DND-41 (cell line): Measurements from ENCODE around the gene CPE.

Experiments used
- EZH2 ChIP-seq: IDR thresholded peaks from 3 replicates; pipeline ENCODE4 v1.6.1; 2012; ENCODE audit warnings: borderline replicate concordance, low read depth, mild to moderate bottlenecking, moderate library complexity, low read length, inconsistent platforms; ENCODE audit not compliant: severe bottlenecking
- TF ChIP-seq, protein P1 (sequence below): IDR thresholded peaks from 2 replicates; pipeline ENCODE4 v1.5.1; 2012; ENCODE audit warnings: borderline replicate concordance, low read length, moderate library complexity, mild to moderate bottlenecking; ENCODE audit not compliant: poor library complexity, severe bottlenecking; ENCODE audit errors: extremely low read depth

DNA sequence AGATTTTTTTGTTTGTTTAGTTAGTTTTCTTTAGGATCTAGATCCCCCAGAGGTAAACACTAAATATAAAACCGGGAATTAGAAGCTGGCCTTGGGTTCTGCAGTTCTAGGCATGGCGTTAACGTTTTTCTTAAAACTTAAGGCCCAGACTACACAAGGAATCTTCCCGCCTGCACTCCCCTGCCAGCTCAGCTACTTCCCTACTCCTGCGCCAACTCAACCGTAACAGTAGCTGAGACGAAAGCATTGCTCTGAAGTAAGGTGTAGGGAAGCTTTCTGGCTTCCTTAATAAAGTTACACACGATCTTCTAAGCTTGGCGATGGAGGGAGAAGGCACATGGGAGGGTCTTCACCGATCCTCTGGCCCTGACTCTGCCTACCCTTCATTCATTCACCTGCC lies 37.1 kb downstream of the CPE start:
- TF ChIP-seq, protein P1, sequence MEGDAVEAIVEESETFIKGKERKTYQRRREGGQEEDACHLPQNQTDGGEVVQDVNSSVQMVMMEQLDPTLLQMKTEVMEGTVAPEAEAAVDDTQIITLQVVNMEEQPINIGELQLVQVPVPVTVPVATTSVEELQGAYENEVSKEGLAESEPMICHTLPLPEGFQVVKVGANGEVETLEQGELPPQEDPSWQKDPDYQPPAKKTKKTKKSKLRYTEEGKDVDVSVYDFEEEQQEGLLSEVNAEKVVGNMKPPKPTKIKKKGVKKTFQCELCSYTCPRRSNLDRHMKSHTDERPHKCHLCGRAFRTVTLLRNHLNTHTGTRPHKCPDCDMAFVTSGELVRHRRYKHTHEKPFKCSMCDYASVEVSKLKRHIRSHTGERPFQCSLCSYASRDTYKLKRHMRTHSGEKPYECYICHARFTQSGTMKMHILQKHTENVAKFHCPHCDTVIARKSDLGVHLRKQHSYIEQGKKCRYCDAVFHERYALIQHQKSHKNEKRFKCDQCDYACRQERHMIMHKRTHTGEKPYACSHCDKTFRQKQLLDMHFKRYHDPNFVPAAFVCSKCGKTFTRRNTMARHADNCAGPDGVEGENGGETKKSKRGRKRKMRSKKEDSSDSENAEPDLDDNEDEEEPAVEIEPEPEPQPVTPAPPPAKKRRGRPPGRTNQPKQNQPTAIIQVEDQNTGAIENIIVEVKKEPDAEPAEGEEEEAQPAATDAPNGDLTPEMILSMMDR = no peak
- TF ChIP-seq EZH2 = no peak
